Endodermal cell (in vitro differentiated cells): Measurements from ENCODE around the gene FBN2. TPM values are rescaled to one million over a fixed set of nuclear protein-coding genes. Genes with fewer than 3 reads are reported as not detected.

Experiments
- DNase-seq: peaks from one replicate; pipeline ENCODE4 v3.0.0-alpha.2; 2017
- H3K27ac ChIP-seq: 2 replicates; pipeline ENCODE4 v1.5.1; 2013; ENCODE audit warnings: mild to moderate bottlenecking, low read depth, low read length, moderate library complexity
- H3K27me3 ChIP-seq: 2 replicates; pipeline ENCODE4 v1.6.1; 2013; ENCODE audit warnings: mild to moderate bottlenecking, low read length, moderate library complexity; ENCODE audit not compliant: insufficient read depth, control insufficient read depth, poor library complexity, severe bottlenecking
- H3K36me3 ChIP-seq: 2 replicates; pipeline ENCODE4 v1.7.0; 2013; ENCODE audit warnings: mild to moderate bottlenecking, low read length, moderate library complexity; ENCODE audit not compliant: control insufficient read depth, insufficient read depth
- H3K4me1 ChIP-seq: one replicate; pipeline ENCODE4 v1.7.0; 2013; ENCODE audit warnings: low read length; ENCODE audit not compliant: control insufficient read depth, insufficient read depth
- H3K4me3 ChIP-seq: 2 replicates; pipeline ENCODE4 v1.5.1; 2013; ENCODE audit warnings: mild to moderate bottlenecking, low read length, moderate library complexity
- H3K9ac ChIP-seq: 2 replicates; pipeline ENCODE4 v1.6.1; 2013; ENCODE audit warnings: mild to moderate bottlenecking, low read length, moderate library complexity; ENCODE audit not compliant: poor library complexity, severe bottlenecking; ENCODE audit errors: extremely low read depth
- H3K9me3 ChIP-seq: 2 replicates; pipeline ENCODE4 v1.6.1; 2013; ENCODE audit warnings: mild to moderate bottlenecking, low read length, moderate library complexity; ENCODE audit not compliant: control insufficient read depth
- H3K27ac Mint-ChIP-seq: 2 replicates; pipeline ENCODE4 v1.8.0; 2020; ENCODE audit warnings: mixed read lengths
- H3K27me3 Mint-ChIP-seq: 2 replicates; pipeline ENCODE4 v1.8.0; 2021; ENCODE audit warnings: mild to moderate bottlenecking, mixed read lengths; ENCODE audit not compliant: insufficient read depth
- H3K36me3 Mint-ChIP-seq: 2 replicates; pipeline ENCODE4 v1.8.0; 2020; ENCODE audit warnings: low read depth, mixed read lengths
- H3K4me1 Mint-ChIP-seq: 2 replicates; pipeline ENCODE4 v1.8.0; 2020; ENCODE audit warnings: mixed read lengths
- H3K4me3 Mint-ChIP-seq: 2 replicates; pipeline ENCODE4 v1.8.0; 2020; ENCODE audit warnings: mild to moderate bottlenecking, moderate library complexity, mixed read lengths
- H3K9me3 Mint-ChIP-seq: 2 replicates; pipeline ENCODE4 v1.8.0; 2020; ENCODE audit warnings: mild to moderate bottlenecking, mixed read lengths
- WGBS, 2 experiments: methylation state at CpG; one replicate each; pipeline versions ENCODE4 v1.1.5 to v1.1.7; 2013; ENCODE audit warnings: missing lambda C conversion rate in 2 of 2, mixed read lengths in 1 of 2; ENCODE audit not compliant: insufficient coverage in 1 of 2, insufficient read length in 1 of 2; 5-methylcytosine and 5-hydroxymethylcytosine counted together
- total RNA-seq, 2 donors: library from RNA; stranded (reverse); fragmentation: NEBNext Ultra II Directional in 1 of 2; extraction: Animal tissue kit (Norgen Biotek cat#: 25700) in 1 of 2; gene quantifications; 2 replicates in 1 of 2; 3 replicates in 1 of 2; pipeline ENCODE4 v1.2.1, GENCODE V29; 2021
- TF ChIP-seq, protein P1 (sequence below): fragments of 200-600 bp; sonication (generic); conservative IDR thresholded peaks from 2 replicates; pipeline ENCODE4 v1.5.0; 2021; ENCODE audit warnings: antibody characterized with exemption, mild to moderate bottlenecking

Gene FBN2
- total RNA-seq, 2 donors from 2014 or later: 131 to 212 TPM

DNA sequence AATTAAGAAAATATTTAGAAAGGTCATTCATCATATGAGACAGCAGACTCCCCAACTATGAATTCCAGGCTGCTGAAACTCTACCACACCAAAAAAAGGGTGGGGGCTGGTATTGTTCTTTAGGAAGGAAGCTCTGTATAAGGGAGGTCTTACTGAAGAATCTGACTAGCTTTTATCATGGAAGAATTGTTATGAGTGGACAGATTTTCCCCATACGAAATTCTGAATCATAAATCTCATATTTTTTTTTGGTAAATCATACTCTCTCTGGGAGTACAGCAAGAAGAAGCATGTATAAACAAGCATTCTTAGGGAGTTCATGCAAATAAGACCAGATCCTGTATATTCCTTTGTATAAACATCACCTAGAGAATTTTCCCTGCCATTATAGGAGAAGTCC lies 234.5 kb downstream of the FBN2 start:
- peaks cover 80% of the 10 kb centered on the region for H3K36me3 ChIP-seq
- TF ChIP-seq, protein P1, sequence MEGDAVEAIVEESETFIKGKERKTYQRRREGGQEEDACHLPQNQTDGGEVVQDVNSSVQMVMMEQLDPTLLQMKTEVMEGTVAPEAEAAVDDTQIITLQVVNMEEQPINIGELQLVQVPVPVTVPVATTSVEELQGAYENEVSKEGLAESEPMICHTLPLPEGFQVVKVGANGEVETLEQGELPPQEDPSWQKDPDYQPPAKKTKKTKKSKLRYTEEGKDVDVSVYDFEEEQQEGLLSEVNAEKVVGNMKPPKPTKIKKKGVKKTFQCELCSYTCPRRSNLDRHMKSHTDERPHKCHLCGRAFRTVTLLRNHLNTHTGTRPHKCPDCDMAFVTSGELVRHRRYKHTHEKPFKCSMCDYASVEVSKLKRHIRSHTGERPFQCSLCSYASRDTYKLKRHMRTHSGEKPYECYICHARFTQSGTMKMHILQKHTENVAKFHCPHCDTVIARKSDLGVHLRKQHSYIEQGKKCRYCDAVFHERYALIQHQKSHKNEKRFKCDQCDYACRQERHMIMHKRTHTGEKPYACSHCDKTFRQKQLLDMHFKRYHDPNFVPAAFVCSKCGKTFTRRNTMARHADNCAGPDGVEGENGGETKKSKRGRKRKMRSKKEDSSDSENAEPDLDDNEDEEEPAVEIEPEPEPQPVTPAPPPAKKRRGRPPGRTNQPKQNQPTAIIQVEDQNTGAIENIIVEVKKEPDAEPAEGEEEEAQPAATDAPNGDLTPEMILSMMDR: no peak
- 71 to 100% methylated on average over 1 of the region's 1 CpG for WGBS, 2 experiments
- Mint-ChIP-seq H3K27me3 (no peaks in the 10 kb centered on the region), H3K9me3 (peaks cover 11% of the 10 kb centered on the region), H3K4me3 (no peak overlapping the region), H3K4me1 (no peaks in the 10 kb centered on the region), H3K27ac (no peak overlapping the region), H3K36me3 (peaks cover 59% of the 10 kb centered on the region)
- no peaks in the 10 kb centered on the region for H3K4me1 ChIP-seq
- no peak for DNase-seq
- no peak overlapping the region for H3K9ac ChIP-seq
- H3K27ac ChIP-seq: no peak overlapping the region
- H3K4me3 ChIP-seq: no peak overlapping the region
- peaks cover 21% of the 10 kb centered on the region for H3K9me3 ChIP-seq
- no peaks in the 10 kb centered on the region for H3K27me3 ChIP-seq

DNA sequence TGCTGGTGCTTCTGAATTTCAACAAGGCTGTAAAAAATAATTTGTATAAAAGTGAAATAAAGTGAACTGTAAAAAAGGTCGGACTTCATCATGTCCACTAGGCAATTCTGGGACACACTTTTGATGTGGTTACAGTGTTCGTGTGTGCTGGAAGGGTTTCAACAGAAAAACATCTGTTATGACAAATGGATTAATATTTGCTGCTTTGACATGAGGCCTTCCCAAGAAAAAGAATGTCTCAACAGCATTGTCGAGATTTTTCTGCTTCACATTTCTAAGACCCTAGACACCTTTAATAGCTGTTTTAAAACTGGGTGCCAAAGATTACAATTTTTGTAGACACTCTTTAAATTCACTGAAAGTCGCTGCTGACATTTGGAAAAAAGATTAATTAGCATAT lies 237.9 kb downstream of the FBN2 start:
- Mint-ChIP-seq H3K9me3 (peaks cover 13% of the 10 kb centered on the region), H3K27ac (no peak overlapping the region), H3K36me3 (peaks cover 50% of the 10 kb centered on the region), H3K4me1 (no peaks in the 10 kb centered on the region), H3K4me3 (no peak overlapping the region), H3K27me3 (no peaks in the 10 kb centered on the region)
- Histone ChIP-seq H3K4me1 (no peaks in the 10 kb centered on the region), H3K9me3 (peaks cover 21% of the 10 kb centered on the region), H3K4me3 (no peak overlapping the region), H3K27me3 (no peaks in the 10 kb centered on the region), H3K36me3 (peaks cover 54% of the 10 kb centered on the region), H3K9ac (no peak overlapping the region), H3K27ac (no peak overlapping the region)
- 90 to 100% methylated on average over 4 of the region's 4 CpGs for WGBS, 2 experiments
- TF ChIP-seq, protein P1: no peak
- DNase-seq: no peak

DNA sequence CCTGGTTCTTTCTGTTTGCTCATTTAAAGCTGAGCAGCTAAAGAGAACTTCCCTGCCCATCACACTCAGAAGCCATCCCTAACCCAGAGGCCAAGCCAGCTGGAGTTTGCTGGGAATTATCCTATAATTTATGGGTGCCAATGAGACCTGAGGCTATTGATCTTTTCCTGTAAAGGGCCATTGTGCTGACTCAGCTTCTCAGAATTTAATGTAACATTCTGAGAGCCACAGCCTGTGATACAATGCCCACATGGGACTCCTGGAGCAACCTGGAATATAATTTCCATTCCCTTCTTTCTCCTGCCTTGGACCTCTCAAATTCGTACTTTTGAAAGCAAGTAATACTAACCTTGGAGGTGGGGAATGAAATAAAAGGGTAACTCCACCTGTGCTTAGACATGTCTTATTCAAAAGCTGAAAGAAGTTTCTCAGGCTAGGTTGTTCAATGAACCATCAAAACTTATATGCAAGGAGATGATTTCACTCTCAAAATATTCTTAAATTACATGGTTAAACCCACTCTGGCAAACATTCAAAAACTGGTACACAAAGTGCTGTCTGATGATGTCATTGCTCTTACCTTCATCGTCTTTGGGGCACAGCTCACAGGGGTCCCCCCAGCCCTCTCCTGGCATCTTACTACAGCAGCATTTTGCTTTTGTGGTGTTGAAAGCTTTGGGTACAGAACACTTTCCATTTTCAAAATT lies 247.7 kb downstream of the FBN2 start:
- WGBS, 2 experiments: 87 to 100% methylated on average over 1 to 2 of the region's 2 CpGs
- H3K9ac ChIP-seq: no peak overlapping the region
- Mint-ChIP-seq H3K9me3 (no peaks in the 10 kb centered on the region), H3K36me3 (peaks cover 41% of the 10 kb centered on the region), H3K4me3 (no peak overlapping the region), H3K4me1 (no peaks in the 10 kb centered on the region), H3K27me3 (no peaks in the 10 kb centered on the region), H3K27ac (no peak overlapping the region)
- peaks cover 49% of the 10 kb centered on the region for H3K36me3 ChIP-seq
- DNase-seq: no peak
- H3K4me3 ChIP-seq: no peak overlapping the region
- H3K4me1 ChIP-seq: no peaks in the 10 kb centered on the region
- no peaks in the 10 kb centered on the region for H3K9me3 ChIP-seq
- no peaks in the 10 kb centered on the region for H3K27me3 ChIP-seq
- H3K27ac ChIP-seq: no peak overlapping the region
- TF ChIP-seq, protein P1: no peak
